ENCODE results near the gene LYPD4. TPM values are rescaled to one million over a fixed set of nuclear protein-coding genes. Genes with fewer than 3 reads are reported as not detected.

LYPD4 gene
- total RNA-seq, 2 experiments from 2014 or later: not detected

DNA sequence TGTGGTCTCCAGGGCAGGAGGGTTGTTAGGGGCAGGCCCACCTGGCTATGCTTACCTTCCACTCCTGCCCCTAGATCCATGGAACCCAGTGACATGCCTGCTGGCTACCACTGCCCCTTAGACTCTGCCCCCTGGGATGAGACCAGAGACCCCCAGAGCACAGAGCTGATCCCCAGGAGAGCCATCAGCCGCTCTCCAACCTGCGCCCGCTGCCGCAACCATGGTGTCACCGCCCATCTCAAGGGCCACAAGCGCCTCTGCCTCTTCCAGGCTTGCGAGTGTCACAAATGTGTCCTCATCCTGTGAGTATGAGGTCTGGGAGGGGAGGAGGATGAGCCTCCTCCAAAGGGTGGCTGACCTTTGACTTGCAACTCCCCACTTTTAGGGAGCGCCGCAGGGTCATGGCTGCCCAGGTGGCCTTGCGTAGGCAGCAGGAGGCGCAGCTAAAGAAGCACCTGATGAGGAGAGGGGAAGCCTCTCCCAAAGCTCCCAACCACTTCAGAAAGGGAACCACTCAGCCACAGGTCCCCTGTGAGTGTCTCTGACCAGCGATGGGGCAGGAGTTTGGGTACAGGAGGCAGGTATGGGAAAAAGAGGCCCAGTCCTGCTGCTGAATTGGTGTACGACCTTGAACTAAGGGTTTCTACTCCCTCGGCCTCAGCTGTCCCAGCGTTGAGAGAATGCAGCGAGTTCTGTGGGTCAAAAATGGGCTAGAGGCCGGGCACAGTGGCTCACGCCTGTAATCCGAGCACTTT, 3.0 kb upstream of the LYPD4 start:
- Mint-ChIP-seq H3K4me1 (ENCODE audit: low read depth) (no peaks in the 10 kb centered on the region), H3K4me3 (no peak overlapping the region), H3K36me3 (no peaks in the 10 kb centered on the region), H3K27ac (no peak overlapping the region), H3K9me3 (no peaks in the 10 kb centered on the region), H3K27me3 (peaks cover 5% of the 10 kb centered on the region)
- POLR2A ChIA-PET: no interaction called here
- no peak for DNase-seq
- CTCF ChIA-PET: interaction anchor here (0.5 to 1.2 kb wide), 2 partner anchors 11 to 261 kb away, joined by 3 to 5 read pairs; no protein-coding TSS in a partner anchor
- intact Hi-C loops (cut with micrococcal nuclease): no loop called here

- Mint-ChIP-seq H3K9me3 (no peaks in the 10 kb centered on the region), H3K27me3 (no peaks in the 10 kb centered on the region), H3K36me3 (no peaks in the 10 kb centered on the region), H3K27ac (no peak overlapping the region), H3K4me3 (no peak overlapping the region), H3K4me1 (ENCODE audit: low read depth) (no peaks in the 10 kb centered on the region)
- ChIA-PET POLR2A (no interaction called here), CTCF (interaction anchor here (1.0 kb wide), 1 partner anchor 9 kb away, joined by 4 read pairs; no protein-coding TSS in a partner anchor)
- DNase-seq: no peak
- intact Hi-C loops (cut with micrococcal nuclease): no loop called here
Measured at GRCh38 chr19:41845051-41845590, 638 bp upstream of the LYPD4 start.

GRCh38 chr19:41845001-41845050, 343 bp upstream of the LYPD4 start, which contains the start of gene DMRTC2:
TSS of gene DMRTC2 (plus strand) at chr19:41845042. CDS start at chr19:41847429, 2,387 bp downstream.
- no peak within 1 kb of the TSS for H3K4me3 Mint-ChIP-seq
- intact Hi-C loops (cut with micrococcal nuclease): no loop called here
- CTCF ChIA-PET: interaction anchor here (1.0 kb wide), 1 partner anchor 9 kb away, joined by 4 read pairs; no protein-coding TSS in a partner anchor

DNA sequence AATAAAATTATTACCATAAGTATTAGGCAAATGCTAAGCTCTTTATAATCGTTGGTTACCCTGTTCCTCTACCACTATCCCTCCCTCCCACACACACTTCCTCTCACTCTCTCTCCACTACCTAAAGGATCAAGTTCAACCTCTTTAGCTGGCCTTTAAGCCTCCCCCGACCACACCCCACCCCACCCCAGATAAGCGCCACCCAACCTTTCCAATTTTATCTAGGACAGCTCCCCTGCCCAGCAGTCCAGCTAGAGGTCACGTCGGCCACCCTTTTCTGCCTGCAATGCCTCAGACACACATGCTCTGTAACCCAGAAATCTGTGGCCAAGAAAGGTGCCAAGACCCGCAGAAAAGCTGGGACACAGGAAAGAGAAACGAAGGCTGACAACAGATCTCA, 1.1 kb downstream of the LYPD4 start:
- intact Hi-C loops (cut with micrococcal nuclease): no loop called here
- Mint-ChIP-seq H3K27me3 (peaks cover 6% of the 10 kb centered on the region), H3K4me3 (no peak overlapping the region), H3K36me3 (no peaks in the 10 kb centered on the region), H3K9me3 (no peaks in the 10 kb centered on the region), H3K4me1 (ENCODE audit: low read depth) (no peaks in the 10 kb centered on the region), H3K27ac (no peak overlapping the region)
- POLR2A ChIA-PET: no interaction called here
- CTCF ChIA-PET: interaction anchor here (0.6 to 1.1 kb wide), 3 partner anchors 52 to 136 kb away, joined by 3 to 4 read pairs (median 3); no protein-coding TSS in a partner anchor
- no peak for DNase-seq

More at GRCh38 chr19:41845001-41845050, 343 bp upstream of the LYPD4 start, which contains the start of gene DMRTC2:
- no peak for DNase-seq
- Mint-ChIP-seq H3K36me3 (no peaks in the 10 kb centered on the region), H3K9me3 (no peaks in the 10 kb centered on the region), H3K27me3 (no peaks in the 10 kb centered on the region), H3K4me1 (ENCODE audit: low read depth) (no peaks in the 10 kb centered on the region), H3K27ac (no peak within 1 kb of the TSS)
- POLR2A ChIA-PET: no interaction called here

DNA sequence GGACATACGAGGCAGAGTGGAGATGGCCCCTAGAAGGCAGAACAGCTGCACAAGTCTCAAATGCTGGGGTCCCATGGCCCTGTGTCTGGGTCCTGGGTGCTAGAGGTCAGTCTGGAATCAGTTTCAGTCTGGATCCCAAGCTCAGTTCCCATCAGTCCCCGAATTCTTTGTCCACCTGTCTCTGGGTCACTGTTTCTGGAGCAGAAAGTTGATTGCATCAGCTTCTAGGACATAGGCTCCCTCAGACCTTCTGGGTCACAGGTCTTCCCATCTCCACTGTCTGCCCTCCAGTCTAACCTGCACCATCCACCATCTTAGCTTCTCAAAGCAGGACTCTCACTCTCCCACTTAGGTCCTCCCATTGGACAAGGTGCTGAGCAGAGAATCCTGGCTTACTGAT, 5.3 kb downstream of the LYPD4 start:
- H3K36me3 Mint-ChIP-seq: no peaks in the 10 kb centered on the region
- peaks cover 21% of the 10 kb centered on the region for H3K27me3 Mint-ChIP-seq
- no peak for DNase-seq
- H3K4me3 Mint-ChIP-seq: no peak overlapping the region
- no peaks in the 10 kb centered on the region for H3K9me3 Mint-ChIP-seq
- POLR2A ChIA-PET: no interaction called here
- intact Hi-C loops (cut with micrococcal nuclease): loop anchor here (5.0 kb wide), 1 partner anchor 42 kb away; the partner anchor contains the start of gene CEACAM3
- CTCF ChIA-PET: interaction anchor here (0.6 to 1.6 kb wide), 3 partner anchors 86 to 192 kb away, joined by 3 read pairs; no protein-coding TSS in a partner anchor
- H3K27ac Mint-ChIP-seq: no peak overlapping the region
- H3K4me1 Mint-ChIP-seq (ENCODE audit: low read depth): no peaks in the 10 kb centered on the region

- Mint-ChIP-seq H3K4me1 (ENCODE audit: low read depth) (no peaks in the 10 kb centered on the region), H3K4me3 (no peak overlapping the region), H3K27ac (no peak overlapping the region), H3K9me3 (no peaks in the 10 kb centered on the region), H3K36me3 (no peaks in the 10 kb centered on the region), H3K27me3 (peaks cover 23% of the 10 kb centered on the region)
- intact Hi-C loops (cut with micrococcal nuclease): loop anchor here (5.0 kb wide), 1 partner anchor 41 kb away; the partner anchor contains the start of gene CEACAM3
- POLR2A ChIA-PET: no interaction called here
- DNase-seq: no peak
- CTCF ChIA-PET: interaction anchor here (1.3 to 3.7 kb wide), 3 partner anchors 12 to 85 kb away, joined by 3 to 17 read pairs (median 8); no protein-coding TSS in a partner anchor
Measured at GRCh38 chr19:41837981-41838708, 6.3 kb downstream of the LYPD4 start.

DNA sequence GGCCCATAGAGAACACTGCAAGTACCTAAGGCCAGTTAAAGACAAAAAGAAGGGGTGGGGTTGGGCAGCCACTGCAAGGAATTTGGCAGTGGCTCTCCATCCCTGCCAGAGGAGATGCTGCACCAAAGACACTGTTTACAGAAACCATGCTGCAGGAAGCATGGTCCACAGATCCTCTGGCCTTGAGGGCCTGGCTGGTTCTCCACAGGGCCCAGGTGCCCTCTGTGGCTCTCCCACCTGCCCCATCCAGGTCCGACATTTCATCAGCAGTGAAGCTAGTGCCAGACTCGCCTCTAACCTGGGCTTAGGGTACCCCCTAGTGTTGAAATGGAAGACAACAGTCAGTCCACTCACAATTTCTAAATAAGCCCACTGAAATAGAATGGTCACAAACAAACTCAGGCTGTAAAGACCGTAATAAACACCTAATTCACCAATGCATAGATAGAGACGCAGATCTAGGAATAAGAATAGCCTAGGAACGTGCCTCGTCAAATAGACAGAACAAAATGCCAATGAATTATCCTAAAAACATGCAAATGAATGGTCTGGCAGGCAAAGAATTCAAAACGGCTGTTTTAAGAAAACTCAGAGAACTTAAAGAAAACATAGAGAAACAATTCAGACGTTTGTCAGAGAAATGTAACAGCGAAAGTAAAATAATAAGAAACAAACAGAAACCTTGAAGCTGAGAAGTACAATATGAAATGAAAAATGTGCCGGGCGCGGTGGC, 23.3 kb downstream of the LYPD4 start:
- Mint-ChIP-seq H3K4me3 (no peak overlapping the region), H3K27ac (no peak overlapping the region), H3K27me3 (peaks cover 15% of the 10 kb centered on the region), H3K36me3 (no peaks in the 10 kb centered on the region), H3K4me1 (ENCODE audit: low read depth) (no peaks in the 10 kb centered on the region), H3K9me3 (no peaks in the 10 kb centered on the region)
- peak; percentile 53 for DNase-seq
- ChIA-PET CTCF (interaction anchor here (0.9 to 7.3 kb wide), 13 partner anchors 15 to 1896 kb away, joined by 3 to 107 read pairs (median 4); partner anchors contain the start of gene CEACAM3), POLR2A (interaction anchor here (0.9 kb wide), 2 partner anchors 28 to 68 kb away, joined by 3 read pairs; no protein-coding TSS in a partner anchor)
- intact Hi-C loops (cut with micrococcal nuclease): loop anchor here (1.0 kb wide), 1 partner anchor 28 kb away; no protein-coding TSS in a partner anchor

GRCh38 chr19:41816761-41817160, 27.7 kb downstream of the LYPD4 start:
- Mint-ChIP-seq H3K36me3 (no peaks in the 10 kb centered on the region), H3K4me3 (no peak overlapping the region), H3K4me1 (ENCODE audit: low read depth) (no peaks in the 10 kb centered on the region), H3K9me3 (no peaks in the 10 kb centered on the region), H3K27ac (no peak overlapping the region), H3K27me3 (peaks cover 13% of the 10 kb centered on the region)
- no peak for DNase-seq
- ChIA-PET POLR2A (no interaction called here), CTCF (interaction anchor here (0.9 to 1.6 kb wide), 3 partner anchors 22 to 63 kb away, joined by 3 to 7 read pairs (median 4); no protein-coding TSS in a partner anchor)
- intact Hi-C loops (cut with micrococcal nuclease): no loop called here

GRCh38 chr19:41815301-41815700, 29.2 kb downstream of the LYPD4 start:
- ChIA-PET POLR2A (no interaction called here), CTCF (interaction anchor here (1.0 kb wide), 1 partner anchor 22 kb away, joined by 3 read pairs; no protein-coding TSS in a partner anchor)
- peaks cover 2% of the 10 kb centered on the region for H3K27me3 Mint-ChIP-seq
- intact Hi-C loops (cut with micrococcal nuclease): no loop called here
- no peak overlapping the region for H3K27ac Mint-ChIP-seq
- no peak overlapping the region for H3K4me3 Mint-ChIP-seq
- no peaks in the 10 kb centered on the region for H3K4me1 Mint-ChIP-seq (ENCODE audit: low read depth)
- no peak for DNase-seq
- H3K36me3 Mint-ChIP-seq: no peaks in the 10 kb centered on the region
- H3K9me3 Mint-ChIP-seq: no peaks in the 10 kb centered on the region

DNA sequence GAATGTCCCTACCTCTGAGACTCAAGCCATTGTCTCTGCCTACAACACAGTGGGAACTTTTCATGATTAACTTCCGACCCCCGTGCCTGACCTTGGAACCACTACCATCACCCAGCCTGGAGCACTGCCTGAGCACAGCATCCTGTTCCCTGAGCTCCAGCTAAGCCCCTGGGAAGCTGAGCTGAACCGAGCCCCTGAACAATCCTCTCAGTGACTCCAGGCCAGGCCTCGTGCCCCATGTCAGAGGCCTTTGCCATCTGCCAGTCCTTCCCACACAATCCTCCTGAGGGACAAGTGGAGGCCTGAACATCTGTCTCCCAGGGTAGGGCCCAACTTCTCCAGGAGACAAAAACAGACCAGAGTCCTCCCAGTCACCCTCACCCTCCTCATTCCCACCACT, 30.6 kb downstream of the LYPD4 start:
- Mint-ChIP-seq H3K27me3 (peaks cover 7% of the 10 kb centered on the region), H3K4me3 (no peak overlapping the region), H3K9me3 (no peaks in the 10 kb centered on the region), H3K36me3 (no peaks in the 10 kb centered on the region), H3K4me1 (ENCODE audit: low read depth) (no peaks in the 10 kb centered on the region), H3K27ac (no peak overlapping the region)
- no peak for DNase-seq
- CTCF ChIA-PET: interaction anchor here (1.2 to 1.7 kb wide), 2 partner anchors 21 to 60 kb away, joined by 3 to 4 read pairs; no protein-coding TSS in a partner anchor
- intact Hi-C loops (cut with micrococcal nuclease): no loop called here
- POLR2A ChIA-PET: no interaction called here

- intact Hi-C loops (cut with micrococcal nuclease): no loop called here
- Mint-ChIP-seq H3K9me3 (no peaks in the 10 kb centered on the region), H3K4me3 (no peak overlapping the region), H3K4me1 (ENCODE audit: low read depth) (no peaks in the 10 kb centered on the region), H3K27me3 (peaks cover 4% of the 10 kb centered on the region), H3K36me3 (no peaks in the 10 kb centered on the region), H3K27ac (no peak overlapping the region)
- ChIA-PET CTCF (interaction anchor here (2.4 to 3.0 kb wide), 2 partner anchors 17 to 19 kb away, joined by 13 to 16 read pairs; partner anchors contain the start of gene CEACAM3), POLR2A (no interaction called here)
- no peak for DNase-seq
Measured at GRCh38 chr19:41811981-41812380, 32.5 kb downstream of the LYPD4 start.

Data from activated CD4-positive, alpha-beta memory T cell treated with anti-CD3 and anti-CD28 coated beads for 36 hours (primary cell).